ENCODE data around the gene NEK9.

Gene NEK9

DNA sequence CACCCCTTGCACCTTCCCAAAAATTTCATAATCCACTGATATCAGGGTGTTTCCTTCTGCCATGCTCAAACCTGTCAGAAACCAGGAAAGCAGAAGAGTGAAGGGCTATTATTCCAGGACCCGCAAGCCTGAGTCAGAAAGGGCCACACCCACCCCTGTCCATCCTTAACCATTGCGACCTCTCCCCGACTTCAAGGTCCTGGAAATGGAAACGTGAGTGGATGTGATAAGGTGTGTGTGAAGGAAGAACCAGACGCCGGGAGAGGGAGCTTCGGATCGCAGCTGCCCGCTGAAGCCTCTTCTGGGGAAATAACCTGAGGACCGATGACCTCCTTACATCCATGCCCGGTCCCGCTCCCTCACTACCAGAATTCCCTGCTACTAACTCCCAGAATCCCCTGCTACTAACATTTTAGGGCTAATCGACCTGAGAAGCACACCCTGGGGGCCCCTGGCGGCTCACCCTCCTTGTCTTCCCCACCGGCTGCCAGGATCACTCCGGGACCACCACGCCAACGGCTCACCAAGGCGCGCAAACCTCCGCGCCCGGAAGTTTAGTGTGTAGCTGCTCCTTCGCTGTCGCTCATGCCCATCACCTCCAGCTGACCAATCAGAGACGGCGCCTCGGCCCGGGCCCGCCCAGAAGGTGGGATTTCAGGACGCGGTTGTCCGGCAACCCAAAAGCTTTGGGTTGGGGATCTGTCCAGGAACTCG, 63.2 kb downstream of the NEK9 start, which contains the start of gene ACYP1:
ACYP1 (minus strand) TSS at position 534 of the 714 bp plus-strand sequence; CDS start at position 63, 471 bp downstream.
- peak; percentile 90 for DNase-seq

DNA sequence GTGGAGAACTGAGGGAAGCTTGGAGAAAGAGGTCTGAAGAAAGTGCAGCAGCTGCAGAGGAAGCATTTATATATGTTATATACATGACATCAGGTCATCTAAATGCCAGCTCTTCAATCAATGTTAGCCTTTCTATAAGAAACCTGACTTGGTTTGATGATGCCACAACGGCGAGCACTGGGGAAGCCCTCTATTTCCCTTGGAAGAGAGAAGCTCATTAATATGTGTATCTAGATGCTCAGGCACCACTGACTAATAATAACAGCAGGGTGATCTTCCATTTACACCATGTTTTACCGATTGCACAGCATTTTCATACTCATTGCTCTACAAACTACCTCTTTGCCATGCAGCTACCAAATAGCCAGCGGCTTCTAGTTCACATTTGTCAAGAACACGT, 63.8 kb downstream of the NEK9 start:
- no peak for DNase-seq

DNA sequence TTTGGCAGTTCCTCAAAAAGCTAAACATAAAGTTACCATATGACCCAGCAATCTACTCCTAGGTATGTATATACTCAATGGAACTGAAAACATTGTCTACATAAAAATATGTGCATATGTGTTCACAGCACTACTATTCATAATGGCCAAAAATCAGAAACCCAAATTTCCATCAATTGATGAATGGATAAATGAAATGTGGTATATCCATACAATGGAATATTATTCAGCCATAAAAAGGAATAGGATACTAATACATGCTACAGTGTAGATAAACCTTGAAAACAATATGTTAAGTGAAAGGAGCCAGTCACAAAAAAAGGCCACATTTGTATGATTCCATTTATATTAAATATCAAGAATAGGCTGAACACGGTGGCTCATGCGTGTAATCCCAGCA, 66.4 kb downstream of the NEK9 start:
- DNase-seq = no peak

DNA sequence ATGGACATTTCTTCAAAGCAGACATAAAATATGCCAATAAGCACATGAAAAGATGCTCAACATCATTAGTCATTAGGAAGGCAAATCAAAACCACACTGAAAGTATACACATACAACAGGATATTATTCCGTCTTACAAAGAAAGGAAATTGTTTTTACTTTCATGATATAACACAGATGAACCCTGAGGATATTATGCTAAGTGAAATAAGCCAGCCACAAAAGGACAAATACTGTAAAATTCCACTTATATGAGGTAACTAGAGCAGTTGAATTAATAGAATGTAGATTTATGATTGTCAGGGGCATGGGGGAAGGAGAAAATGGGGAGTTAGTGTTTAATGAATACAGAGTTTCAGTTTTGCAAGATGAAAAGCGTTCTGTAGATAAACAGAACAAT, 67.2 kb downstream of the NEK9 start:
- DNase-seq = no peak

DNA sequence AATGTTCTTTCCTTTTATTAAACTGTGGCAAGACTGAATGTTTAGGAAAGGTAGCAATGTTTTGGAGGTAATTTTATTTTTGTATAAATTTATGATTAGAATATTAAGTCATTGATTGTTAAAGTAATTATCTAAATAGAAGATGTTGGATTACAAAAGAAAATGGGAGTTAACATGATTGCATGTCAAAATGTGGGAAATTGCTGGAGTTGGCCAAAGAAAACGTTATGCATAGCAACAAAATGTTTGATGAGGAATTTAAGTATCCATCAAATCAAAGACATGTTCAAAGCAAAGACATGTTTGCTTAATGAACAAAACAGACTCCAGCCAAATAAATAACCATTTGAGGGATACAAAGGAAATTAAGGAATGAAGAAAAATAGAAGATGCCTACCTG, 72.4 kb downstream of the NEK9 start:
- DNase-seq = no peak

DNA sequence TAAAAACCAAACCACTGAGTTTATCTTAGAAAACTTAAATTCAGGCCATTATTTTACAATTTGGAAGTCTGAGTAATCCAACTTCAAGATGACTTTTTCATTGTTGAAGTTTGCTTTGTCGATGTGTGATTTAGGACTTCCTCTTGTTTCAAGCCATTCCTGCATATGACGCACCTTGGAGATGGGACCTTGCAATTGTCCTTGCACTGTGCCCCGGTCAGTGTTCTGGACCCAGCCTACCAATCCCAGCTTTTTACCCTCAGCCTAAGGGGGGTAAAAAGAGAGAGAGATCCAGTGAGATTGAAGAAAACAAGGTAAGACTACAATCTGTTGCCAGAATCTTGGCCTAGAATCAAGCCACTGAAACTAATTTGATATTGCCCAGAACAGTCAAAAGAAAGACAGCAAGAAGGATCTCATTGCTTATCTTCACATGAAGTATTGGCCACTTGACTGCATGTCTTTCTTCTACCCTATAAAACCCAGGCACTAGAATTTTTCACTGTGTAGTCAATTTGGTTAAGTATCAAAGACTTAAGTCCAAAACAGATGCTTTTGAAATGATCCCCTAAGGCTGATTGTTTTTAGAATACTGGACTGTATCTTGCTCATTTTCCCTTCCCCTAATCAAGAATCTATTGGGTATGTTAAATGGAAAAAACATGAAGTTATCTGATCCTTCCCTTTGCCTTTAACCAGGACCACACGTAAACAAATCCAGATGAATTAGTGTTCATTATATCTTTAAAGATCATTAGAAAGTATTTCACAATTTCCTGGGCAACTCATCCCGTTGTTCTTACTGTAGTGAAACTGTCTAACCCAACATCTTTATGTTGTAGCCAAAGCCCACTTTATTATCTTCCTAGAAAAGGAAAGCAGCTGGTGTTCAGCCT, 73.2 kb downstream of the NEK9 start:
- DNase-seq = no peak

DNA sequence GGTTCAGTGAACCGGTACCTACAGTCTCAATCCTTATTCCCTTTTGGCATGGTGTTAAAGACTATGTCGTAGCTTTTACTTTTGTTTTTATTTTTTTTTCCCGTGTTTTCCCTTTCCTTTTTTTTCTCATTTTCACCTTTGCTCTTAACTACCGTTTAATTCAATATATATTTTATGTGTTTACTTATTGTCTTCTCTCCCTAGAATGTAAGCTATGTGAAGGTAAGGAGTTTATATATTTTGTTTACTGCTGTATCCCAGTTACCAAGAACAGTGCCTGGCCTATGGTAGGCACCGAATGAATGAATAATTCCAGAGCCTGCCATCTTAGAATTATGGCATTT, 75.3 kb downstream of the NEK9 start:
- DNase-seq = no peak

DNA sequence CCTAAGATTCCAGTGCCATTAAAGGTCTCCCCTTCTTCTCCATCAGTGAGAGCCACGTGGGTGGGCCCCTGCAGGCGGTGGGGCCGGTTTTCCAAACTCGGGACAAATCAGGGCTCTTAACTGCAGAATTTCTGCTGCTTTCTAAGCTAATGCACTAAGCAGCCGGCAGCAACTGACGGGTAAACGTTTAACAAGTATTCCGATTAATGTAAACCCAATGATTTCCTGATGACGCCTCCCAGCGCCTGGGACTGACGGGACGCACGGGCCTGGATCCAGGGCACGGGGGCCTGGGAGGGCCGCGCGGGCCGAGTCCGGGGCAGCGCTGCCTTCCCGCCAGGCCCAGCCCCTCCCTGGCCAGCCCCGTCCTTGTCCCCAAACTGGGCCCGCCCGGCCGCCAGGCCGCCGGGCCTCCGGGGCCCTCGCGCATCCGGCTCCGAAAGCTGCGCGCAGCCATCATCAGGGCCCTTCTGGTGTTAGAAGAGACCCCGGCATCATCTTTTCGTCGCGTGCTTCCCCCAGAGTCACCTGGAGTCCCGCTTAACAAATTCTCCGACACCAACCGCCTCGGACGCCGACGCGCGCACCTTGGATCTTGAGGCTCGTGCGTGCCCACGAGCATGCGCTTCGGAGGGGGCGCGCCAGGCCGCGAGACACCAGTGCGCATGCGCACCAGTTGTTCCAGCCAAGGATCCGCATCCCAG, 75.8 kb downstream of the NEK9 start, which contains the start of gene MLH3:
MLH3 (minus strand) TSS at position 616 of the 704 bp plus-strand sequence. CDS start 1,812 bp downstream, outside the sequence.
- peak; percentile 52 for DNase-seq

DNA sequence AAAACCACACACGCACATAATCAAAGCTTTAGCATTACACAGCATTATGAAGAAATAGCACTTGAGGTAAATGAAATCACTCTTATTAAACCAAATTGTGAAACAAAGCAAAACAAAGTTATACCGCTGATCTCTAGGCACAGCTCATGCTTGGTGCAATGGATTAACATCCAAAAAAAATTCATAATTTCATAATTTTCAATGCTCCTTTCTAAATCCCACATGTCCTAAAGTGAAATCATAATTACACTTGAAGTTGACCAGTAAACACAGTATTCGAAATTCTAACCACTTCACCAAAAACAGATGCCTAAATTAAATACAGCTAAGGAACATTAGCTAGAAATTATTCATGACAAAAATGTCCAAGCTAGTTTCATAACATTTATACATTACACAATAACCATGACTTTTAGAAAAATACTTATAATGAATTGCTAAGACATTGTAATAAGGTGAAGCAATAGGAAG, 77.1 kb downstream of the NEK9 start:
- DNase-seq = no peak

DNA sequence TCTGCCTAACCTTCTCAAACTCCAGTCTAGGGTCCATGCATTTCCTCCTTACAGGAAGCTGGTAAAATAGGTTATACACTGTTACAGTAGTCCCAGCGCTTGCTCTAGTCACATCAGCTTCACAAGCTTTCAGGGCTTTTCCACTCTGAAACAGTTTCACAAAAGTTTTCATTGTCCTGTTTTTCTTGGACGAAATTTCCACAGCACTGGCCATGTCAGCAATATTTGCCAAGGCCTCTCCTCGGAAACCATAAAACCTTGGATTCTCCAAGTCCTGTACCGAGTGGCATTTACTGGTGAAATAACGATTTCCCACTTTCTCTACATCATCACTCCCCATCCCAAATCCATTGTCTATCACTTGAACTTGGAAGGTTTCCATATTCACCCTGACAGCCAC, 77.7 kb downstream of the NEK9 start:
- DNase-seq = no peak

DNA sequence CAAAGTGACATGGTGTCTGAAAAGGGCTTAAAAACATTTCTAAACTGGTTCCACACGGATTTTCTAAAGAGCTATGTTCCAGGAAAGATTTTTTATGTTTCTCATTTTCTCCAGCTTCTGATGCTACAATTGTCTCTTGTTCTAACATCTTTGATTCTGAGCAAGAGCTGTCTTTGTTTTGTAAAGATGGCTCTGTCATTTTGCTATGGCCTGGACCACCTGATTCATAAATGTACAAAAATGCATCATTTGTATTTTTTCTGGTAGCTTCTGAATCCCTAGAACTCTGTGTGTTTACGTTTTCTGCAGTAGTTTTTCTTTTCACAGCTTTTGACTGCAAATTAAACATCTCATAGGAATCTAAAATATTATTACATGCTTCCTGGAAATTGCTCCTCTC, 78.7 kb downstream of the NEK9 start:
- no peak for DNase-seq

DNA sequence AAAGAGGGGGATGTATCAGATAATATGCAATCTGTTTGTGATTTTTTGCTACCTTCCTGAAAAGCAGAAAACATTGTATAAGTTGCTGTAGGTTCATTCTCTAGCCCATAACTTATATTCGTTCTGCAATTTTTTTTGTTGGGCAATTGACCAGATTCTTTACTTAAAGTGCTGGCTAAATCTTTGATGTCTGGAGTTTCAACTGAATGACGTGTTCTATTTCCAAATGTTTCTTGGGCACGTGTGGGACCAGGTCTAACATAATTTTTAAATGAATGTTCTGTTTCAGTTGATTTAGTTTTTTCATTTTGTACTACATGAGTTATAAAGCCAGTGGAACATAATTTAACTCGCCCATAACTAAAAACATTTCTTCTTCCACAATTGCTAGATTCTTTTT, 79.3 kb downstream of the NEK9 start:
- DNase-seq = no peak

DNA sequence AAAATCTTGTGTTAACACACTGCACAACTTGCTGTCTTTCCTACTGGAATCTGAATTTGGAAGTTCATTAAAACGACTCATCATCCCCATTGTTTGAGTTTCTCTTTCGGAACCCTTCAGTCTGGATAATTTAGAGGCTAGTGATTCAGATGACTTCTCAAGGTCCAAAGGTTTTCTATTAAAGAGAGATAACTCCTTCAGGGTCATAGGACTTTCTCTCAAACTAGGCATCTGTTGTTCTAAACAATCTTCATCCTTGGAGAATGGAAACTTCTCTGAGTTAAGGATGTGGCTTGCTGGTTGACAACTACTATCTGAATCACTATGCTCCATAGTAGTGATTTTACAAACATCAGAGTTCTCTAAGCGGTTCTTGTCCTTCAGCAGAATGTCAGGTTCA, 79.9 kb downstream of the NEK9 start:
- no peak for DNase-seq

DNA sequence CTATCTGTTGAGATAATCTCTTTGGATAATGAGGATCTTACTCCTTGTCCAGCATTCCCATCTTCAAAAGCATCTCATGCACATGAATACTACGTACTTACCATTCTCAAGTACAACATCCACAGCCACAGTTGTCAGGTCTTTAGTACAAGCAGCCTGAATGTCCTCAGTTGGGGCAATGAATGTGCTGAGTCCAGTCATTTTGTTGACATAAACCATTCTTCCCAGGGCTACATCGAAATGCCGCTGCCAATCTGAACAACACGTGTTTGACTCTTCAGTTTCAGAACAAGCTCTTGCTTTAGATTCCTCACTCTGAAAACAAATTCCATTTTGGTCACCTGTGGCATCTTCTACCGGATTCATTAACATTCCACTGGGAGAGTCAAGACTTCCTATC, 80.6 kb downstream of the NEK9 start:
- DNase-seq = no peak

DNA sequence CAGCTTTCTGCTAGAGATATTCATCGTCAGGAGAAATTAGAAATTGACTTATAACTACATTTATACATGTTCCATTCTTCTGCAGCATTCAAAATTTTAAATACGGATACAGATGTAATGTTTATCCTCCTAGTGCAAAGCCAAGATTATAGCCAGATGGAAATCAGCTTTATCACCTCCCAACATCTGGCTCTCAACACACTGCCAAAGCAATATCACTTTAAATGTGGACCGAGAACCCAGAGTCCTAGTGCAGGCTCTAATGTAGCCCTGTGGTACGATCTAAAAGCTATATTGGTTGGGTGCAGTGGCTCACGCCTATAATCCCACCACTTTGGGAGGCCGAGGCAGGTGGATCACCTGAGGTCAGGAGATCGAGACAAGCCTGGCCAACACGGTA, 82.1 kb downstream of the NEK9 start:
- no peak for DNase-seq

DNA sequence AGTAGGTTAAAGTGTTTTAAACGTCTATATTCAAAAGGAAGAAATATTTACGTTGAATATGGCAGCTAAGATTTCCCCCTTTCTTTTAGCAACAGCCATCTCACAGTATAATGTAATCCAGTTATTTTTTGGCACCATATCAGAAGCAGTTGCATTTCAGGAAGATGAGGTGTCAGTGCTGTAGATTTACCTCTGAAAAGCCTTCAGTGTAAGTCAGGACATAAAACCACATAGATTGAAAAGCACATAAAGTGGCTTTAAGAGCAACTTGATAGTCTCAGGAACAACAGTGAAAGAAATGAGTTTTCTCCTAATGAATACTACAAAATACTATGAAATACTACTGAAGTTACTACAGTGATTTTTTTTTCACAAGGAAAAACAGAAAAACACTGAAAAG, 82.5 kb downstream of the NEK9 start:
- no peak for DNase-seq

DNA sequence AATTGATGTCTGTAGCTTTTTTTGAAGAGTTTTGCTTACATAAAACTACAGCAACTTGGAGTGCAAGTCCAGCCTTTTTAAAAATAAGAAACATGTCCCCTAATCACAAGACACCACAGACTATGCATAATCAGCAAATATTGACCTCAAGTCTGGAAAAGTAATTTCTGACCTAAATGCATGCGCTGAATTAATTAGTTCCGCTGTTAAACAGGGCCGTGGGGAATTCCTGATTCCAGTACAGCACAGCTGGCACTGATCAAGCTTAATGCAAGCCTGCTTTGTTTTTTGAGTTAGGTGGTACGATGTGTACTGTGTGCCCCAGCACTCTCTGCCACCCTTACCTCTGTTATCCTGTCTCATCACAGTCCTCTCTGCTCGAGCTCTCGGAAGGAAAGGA, 84.8 kb downstream of the NEK9 start:
- no peak for DNase-seq

DNA sequence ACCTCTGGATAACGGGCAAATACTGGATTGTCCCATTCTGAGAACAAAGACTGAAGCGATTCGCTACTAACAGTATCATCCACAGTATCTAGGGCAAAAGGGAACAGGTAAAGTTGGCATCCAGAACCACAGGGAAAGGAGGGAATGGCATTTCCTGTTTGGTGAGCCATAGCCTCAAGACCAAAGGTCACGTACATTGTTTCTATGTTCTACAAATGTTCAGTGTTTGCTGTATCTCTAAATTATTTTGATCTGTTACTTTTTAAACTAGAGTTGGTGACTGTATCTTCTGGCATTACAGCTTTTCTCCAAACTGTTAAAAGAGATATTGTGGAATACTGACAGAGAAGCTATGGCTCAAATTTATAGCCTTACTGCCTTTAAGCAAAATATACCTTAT, 85.2 kb downstream of the NEK9 start:
- DNase-seq = no peak

DNA sequence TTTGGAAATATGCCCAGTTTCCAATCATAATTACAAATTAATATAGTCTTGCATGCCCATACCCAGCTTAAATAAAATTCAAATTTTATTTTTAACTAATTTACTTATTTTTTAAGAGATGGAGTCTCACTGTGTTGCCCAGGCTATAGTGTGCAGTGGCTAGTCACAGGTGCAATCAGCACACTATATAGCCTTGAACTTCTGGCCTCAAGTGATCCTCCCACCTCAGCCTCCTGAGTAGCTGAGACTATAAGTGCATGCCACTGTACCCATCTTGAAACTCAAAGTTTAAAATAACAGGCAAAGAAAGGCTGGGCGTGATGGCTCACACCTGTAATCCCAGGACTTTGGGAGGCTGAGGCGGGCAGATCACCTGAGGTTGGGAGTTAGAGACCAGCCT, 85.9 kb downstream of the NEK9 start:
- DNase-seq = no peak

DNA sequence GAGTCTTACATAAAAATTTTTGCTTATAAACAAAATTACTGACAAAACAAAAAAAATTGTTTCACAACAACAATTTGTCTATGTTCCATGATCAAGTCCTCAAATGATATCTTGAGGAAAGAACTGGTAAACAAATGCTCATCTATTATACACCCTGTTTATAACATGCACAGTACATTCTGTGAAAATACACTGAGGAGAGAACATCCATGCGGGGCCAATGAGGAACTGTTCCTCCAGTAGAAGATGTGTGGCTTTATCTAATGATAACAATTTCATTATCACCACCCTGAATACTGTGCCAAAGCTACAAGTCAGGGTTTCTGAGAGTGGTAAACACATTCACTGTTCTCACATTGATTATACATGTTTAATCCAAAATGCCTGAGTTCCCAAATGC, 86.3 kb downstream of the NEK9 start:
- DNase-seq = no peak

DNA sequence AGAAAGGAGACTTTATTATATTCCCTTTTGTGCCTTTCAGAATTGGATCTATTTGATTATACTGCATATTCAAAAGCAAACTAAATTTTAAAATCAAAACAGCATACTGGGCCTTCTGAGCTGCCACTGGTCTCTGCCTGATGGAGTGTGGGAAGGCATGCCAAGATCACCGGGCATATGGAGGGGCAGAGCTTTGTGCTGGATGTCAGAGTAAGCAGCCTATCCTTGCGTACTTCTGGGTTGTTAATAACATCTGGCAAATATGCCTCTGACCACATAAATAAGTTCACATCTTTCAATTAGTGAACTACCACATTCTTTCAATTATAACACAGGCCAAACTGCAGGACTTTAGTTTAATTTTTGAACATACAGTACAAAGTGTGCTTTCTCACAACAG, 93.9 kb downstream of the NEK9 start:
- no peak for DNase-seq

DNA sequence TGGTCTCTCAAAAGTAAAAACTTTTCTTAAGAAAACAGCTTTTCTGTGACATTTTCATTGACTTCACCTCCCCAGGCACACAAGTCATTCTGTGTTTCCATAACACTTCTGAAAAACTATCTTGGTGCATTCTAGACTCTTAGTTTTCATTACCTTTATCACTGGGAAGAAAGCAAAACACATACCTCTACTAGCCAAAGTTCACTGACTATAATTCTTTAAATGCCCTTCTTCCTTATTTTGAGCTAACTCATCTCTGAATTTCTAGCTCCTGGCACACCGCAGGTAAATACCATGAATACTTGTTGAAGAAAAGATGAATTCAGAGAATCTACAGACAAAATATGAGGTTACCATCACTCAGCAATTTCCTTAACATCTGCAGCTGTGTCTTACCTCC, 96.7 kb downstream of the NEK9 start:
- DNase-seq = no peak
